WERI-Rb-1 (cell line): Measurements from ENCODE around the gene NCOA1.

Experiments used
- DNase-seq: peaks from one replicate; pipeline ENCODE4 v3.0.0-alpha.2; 2020
- H3K27ac ChIP-seq: fragments of 250-450 bp; sonication (Bioruptor Pico); 2 replicates; pipeline ENCODE4 v1.5.1; 2020; ENCODE audit warnings: mild to moderate bottlenecking, moderate library complexity
- H3K27me3 ChIP-seq: fragments of 250-450 bp; sonication (Bioruptor Pico); 2 replicates; pipeline ENCODE4 v1.5.1; 2021; ENCODE audit warnings: mild to moderate bottlenecking, low read depth, moderate library complexity; ENCODE audit not compliant: insufficient read depth, severe bottlenecking
- H3K36me3 ChIP-seq: fragments of 250-450 bp; sonication (Bioruptor Pico); 2 replicates; pipeline ENCODE4 v1.5.1; 2020; ENCODE audit warnings: mild to moderate bottlenecking, moderate library complexity
- H3K4me3 ChIP-seq: 2 replicates; pipeline ENCODE4 v1.5.1; 2011; ENCODE audit warnings: low read depth, mild to moderate bottlenecking, control low read depth, low read length
- H3K9me3 ChIP-seq: fragments of 250-450 bp; sonication (Bioruptor Pico); 2 replicates; pipeline ENCODE4 v1.5.1; 2021; ENCODE audit warnings: mild to moderate bottlenecking, moderate library complexity; ENCODE audit not compliant: severe bottlenecking
- TF ChIP-seq, protein P1 (sequence below): IDR thresholded peaks from 2 replicates; pipeline ENCODE4 v1.5.1; 2011; ENCODE audit warnings: low read depth, mild to moderate bottlenecking, control low read depth, inconsistent platforms, low read length

NCOA1 gene

DNA sequence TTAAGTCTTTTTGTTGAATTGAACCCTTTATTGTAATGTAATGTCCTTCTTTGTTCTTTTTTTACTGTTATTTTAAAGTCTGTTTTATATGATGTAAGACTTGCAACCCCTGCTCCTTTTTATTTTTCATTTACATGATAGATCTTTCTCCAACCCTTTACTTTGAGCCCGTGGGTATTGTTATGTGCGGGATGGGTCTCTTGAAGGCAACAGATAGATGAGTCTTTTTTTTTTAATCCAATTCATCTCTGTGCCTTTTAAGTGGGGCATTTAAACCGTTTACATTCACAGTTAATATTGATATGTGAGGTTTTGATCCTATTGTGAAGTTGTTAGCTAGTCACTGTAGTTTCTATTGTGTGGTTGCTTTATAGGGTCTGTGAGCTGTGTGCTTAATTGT is 120.6 kb downstream of the NCOA1 start:
- H3K27ac ChIP-seq: no peak overlapping the region
- TF ChIP-seq, protein P1, sequence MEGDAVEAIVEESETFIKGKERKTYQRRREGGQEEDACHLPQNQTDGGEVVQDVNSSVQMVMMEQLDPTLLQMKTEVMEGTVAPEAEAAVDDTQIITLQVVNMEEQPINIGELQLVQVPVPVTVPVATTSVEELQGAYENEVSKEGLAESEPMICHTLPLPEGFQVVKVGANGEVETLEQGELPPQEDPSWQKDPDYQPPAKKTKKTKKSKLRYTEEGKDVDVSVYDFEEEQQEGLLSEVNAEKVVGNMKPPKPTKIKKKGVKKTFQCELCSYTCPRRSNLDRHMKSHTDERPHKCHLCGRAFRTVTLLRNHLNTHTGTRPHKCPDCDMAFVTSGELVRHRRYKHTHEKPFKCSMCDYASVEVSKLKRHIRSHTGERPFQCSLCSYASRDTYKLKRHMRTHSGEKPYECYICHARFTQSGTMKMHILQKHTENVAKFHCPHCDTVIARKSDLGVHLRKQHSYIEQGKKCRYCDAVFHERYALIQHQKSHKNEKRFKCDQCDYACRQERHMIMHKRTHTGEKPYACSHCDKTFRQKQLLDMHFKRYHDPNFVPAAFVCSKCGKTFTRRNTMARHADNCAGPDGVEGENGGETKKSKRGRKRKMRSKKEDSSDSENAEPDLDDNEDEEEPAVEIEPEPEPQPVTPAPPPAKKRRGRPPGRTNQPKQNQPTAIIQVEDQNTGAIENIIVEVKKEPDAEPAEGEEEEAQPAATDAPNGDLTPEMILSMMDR: no peak
- no peak for DNase-seq
- no peaks in the 10 kb centered on the region for H3K9me3 ChIP-seq
- H3K27me3 ChIP-seq: no peaks in the 10 kb centered on the region
- H3K36me3 ChIP-seq: no peaks in the 10 kb centered on the region
- H3K4me3 ChIP-seq: no peak overlapping the region

- Histone ChIP-seq H3K27ac (no peak overlapping the region), H3K9me3 (no peaks in the 10 kb centered on the region), H3K27me3 (no peaks in the 10 kb centered on the region), H3K36me3 (no peaks in the 10 kb centered on the region), H3K4me3 (no peak overlapping the region)
- peak; percentile 60 for DNase-seq
- TF ChIP-seq, protein P1: peak; percentile 84
These were observed 122.2 kb downstream of the NCOA1 start for GRCh38 chr2:24613154-24613814.

DNA sequence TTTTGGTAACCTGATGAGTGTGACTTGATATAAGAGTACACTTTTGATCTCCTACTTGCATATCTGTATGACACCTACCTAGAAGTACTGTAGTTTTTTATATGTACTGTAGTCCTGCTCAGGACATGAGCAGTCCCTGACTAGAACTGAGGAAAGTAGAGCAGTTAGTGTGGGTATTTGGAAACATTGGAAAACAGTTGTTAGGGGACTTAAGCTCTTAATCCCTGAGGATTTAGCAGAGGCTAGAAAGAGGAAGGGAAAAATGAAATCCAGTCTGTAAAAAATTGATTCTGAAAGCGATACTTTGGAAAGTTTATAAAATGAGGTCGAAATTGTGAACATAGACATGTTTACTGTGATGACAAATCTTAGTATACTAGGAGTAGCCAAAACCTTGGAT is 125.6 kb downstream of the NCOA1 start:
- Histone ChIP-seq H3K9me3 (no peaks in the 10 kb centered on the region), H3K36me3 (no peaks in the 10 kb centered on the region), H3K27me3 (no peaks in the 10 kb centered on the region), H3K27ac (no peak overlapping the region), H3K4me3 (no peak overlapping the region)
- no peak for DNase-seq
- TF ChIP-seq, protein P1: no peak

DNA sequence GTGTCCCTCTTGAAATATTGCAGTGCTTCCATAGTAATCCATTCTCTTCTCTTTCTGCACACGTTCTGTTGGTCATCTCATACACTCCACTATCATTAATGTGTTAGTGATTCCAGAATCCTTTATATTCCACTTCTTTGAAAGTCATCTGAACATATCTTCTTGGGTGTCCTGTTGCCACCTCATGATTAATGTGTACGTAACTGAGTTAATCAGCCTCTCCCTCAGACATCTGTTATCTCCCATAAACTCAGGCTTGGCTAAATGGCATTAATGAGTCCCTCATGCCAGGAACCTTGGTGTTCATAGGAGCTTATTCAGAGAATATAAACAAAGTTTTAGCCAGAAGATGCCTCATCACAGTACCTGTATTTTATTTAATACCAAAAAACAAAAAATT is 126.4 kb downstream of the NCOA1 start:
- TF ChIP-seq, protein P1: no peak
- H3K27ac ChIP-seq: peak overlapping the region; percentile 1; the same call in 1 of the 2 replicates

DNA sequence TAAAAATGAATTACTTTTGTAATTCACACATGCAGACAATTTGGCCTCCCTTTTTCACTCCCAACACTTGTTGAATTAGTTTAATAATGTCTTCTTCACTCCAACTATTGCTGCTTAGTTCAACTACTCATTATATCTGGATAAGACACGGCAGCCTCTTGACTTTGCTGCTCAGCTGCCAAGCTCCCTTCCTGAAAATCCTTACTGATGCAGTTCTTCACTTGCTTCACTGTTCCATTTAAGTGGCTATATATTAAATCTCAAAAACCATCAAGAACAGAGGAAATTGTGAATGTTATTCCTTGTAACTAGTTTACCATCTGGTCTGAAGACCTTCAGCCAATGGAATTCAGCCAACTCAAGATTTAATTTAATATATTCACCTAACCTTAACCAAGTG is 127.1 kb downstream of the NCOA1 start:
- Histone ChIP-seq H3K9me3 (no peaks in the 10 kb centered on the region), H3K4me3 (no peak overlapping the region), H3K36me3 (no peaks in the 10 kb centered on the region), H3K27me3 (no peaks in the 10 kb centered on the region), H3K27ac (no peak overlapping the region)
- TF ChIP-seq, protein P1: no peak
- no peak for DNase-seq

More for the DNA sequence above, 126.4 kb downstream of the NCOA1 start:
- Histone ChIP-seq H3K9me3 (no peaks in the 10 kb centered on the region), H3K27me3 (no peaks in the 10 kb centered on the region), H3K36me3 (no peaks in the 10 kb centered on the region), H3K4me3 (no peak overlapping the region)
- no peak for DNase-seq

DNA sequence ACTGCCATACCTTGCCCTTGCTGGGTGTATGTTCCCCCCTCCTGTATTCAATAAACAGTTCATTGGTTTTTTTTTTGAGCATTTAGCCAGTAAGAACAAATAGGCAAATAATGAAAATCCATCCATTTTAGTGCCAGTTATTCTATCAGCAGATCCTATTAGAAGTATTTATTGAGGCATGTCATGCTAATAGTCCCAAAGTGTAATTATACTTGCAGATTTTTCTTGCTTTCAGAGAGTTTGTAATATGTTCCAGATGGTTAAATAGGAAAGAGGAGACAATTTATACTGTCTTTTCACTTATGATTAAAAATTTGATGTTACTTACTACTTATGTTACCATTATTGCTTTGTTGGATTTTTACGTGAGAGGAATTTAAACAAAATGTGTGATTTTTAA is 127.6 kb downstream of the NCOA1 start:
- Histone ChIP-seq H3K27ac (no peak overlapping the region), H3K9me3 (no peaks in the 10 kb centered on the region), H3K36me3 (no peaks in the 10 kb centered on the region), H3K4me3 (no peak overlapping the region), H3K27me3 (no peaks in the 10 kb centered on the region)
- TF ChIP-seq, protein P1: no peak
- DNase-seq: no peak
